ENCODE results near the gene HIF3A.

HIF3A gene

DNA sequence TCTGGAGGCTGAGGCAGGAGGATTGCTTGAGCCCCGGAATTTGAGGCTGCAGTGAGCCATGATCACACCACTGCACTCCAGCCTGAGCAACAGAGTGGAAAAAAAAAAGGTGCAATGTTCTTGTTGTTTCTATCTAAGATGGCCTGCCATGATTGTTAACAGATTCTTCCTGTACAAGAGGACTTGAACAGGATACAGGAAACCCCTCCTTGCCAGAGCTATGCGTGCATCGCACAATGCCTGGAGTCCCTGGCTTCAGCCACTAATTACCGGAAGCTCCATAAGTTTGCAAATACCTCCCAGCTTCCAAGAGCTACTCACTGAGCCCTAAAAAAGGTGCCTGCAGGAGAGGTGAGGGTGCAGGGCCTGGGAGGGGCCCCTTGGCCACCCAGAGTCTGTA lies 13.1 kb upstream of the HIF3A start:
- H3K9me3 ChIP-seq = no peaks in the 10 kb centered on the region
- no peak overlapping the region for H3K4me3 ChIP-seq
- no peak for DNase-seq
- no peak overlapping the region for H3K27ac ChIP-seq
- peaks cover 0 to 14% (median under 1%) of the 10 kb centered on the region in 4 donors for H3K4me1 ChIP-seq
- intact Hi-C loops (cut with DNase I; ENCODE audit: low total_unique reads) = loop anchor here (5.0 to 10.0 kb wide), 2 partner anchors 61 to 109 kb away; partner anchors contain the start of gene PPP5C
- no peaks in the 10 kb centered on the region for H3K36me3 ChIP-seq
- peaks cover 0 to 2% of the 10 kb centered on the region in 2 donors for H3K27me3 ChIP-seq
- no peak for TF ChIP-seq CTCF (IDR thresholded peaks at IDR 0.05)

- H3K27ac ChIP-seq = no peak overlapping the region
- intact Hi-C loops (cut with DNase I; ENCODE audit: low total_unique reads) = loop anchor here (5.0 to 10.0 kb wide), 3 partner anchors 60 to 208 kb away; partner anchors contain the start of gene PPP5C
- DNase-seq = no peak
- TF ChIP-seq CTCF (IDR thresholded peaks at IDR 0.05) = no peak
- no peaks in the 10 kb centered on the region for H3K36me3 ChIP-seq
- peaks cover 0 to 2% (median 1%) of the 10 kb centered on the region in 3 donors for H3K9me3 ChIP-seq
- H3K4me1 ChIP-seq = peaks cover 0 to 23% (median 6%) of the 10 kb centered on the region in 4 donors
- H3K4me3 ChIP-seq = no peak overlapping the region
- no peaks in the 10 kb centered on the region for H3K27me3 ChIP-seq
Observed at GRCh38 chr19:46284635-46285034, 12.2 kb upstream of the HIF3A start.

DNA sequence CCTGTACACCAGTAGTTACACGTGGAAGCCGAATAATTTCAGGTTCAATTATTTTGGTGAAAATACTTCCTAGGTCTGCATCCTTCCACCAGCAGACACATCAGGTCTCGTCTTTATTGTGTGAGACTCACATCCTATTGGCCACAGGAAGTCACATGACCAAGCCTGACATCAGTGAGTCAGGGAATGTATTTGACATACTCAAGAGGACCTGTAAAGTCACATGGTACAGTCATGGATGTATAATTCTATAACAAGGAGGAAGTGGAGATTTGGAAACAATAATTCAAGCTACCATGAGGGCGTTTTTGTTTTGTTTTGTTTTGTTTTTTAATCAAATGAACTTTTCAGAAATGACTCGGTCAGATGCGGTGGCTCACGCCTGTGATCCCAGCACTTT lies 9.3 kb upstream of the HIF3A start:
- no peaks in the 10 kb centered on the region for H3K27me3 ChIP-seq
- no peak overlapping the region for H3K27ac ChIP-seq
- DNase-seq = no peak
- TF ChIP-seq CTCF (IDR thresholded peaks at IDR 0.05) = no peak
- H3K9me3 ChIP-seq = peaks cover 0 to 13% (median 10%) of the 10 kb centered on the region in 3 donors
- H3K4me3 ChIP-seq = no peak overlapping the region
- peaks cover 0 to 10% (median 6%) of the 10 kb centered on the region in 4 donors for H3K4me1 ChIP-seq
- intact Hi-C loops (cut with DNase I; ENCODE audit: low total_unique reads) = loop anchor here (5.0 to 10.0 kb wide), 2 partner anchors 57 to 205 kb away; partner anchors contain the start of gene PPP5C
- H3K36me3 ChIP-seq = no peaks in the 10 kb centered on the region

- H3K9me3 ChIP-seq = peaks cover 0 to 13% (median 10%) of the 10 kb centered on the region in 3 donors
- no peak for TF ChIP-seq CTCF (IDR thresholded peaks at IDR 0.05)
- intact Hi-C loops (cut with DNase I; ENCODE audit: low total_unique reads) = loop anchor here (5.0 to 10.0 kb wide), 2 partner anchors 56 to 203 kb away; partner anchors contain the start of gene PPP5C
- H3K36me3 ChIP-seq = no peaks in the 10 kb centered on the region
- H3K27ac ChIP-seq = peak overlapping the region; percentile 20 to 63
- no peak overlapping the region for H3K4me3 ChIP-seq
- H3K27me3 ChIP-seq = no peaks in the 10 kb centered on the region
- H3K4me1 ChIP-seq = peaks cover 0 to 10% (median 6%) of the 10 kb centered on the region in 4 donors
- peak; percentile 34 to 81 for DNase-seq
Observed at GRCh38 chr19:46288896-46289588, 7.8 kb upstream of the HIF3A start.

GRCh38 chr19:46289724-46290619 lies 6.9 kb upstream of the HIF3A start:
- DNase-seq = no peak
- no peaks in the 10 kb centered on the region for H3K27me3 ChIP-seq
- no peaks in the 10 kb centered on the region for H3K36me3 ChIP-seq
- intact Hi-C loops (cut with DNase I; ENCODE audit: low total_unique reads) = loop anchor here (5.0 to 10.0 kb wide), 2 partner anchors 55 to 202 kb away; partner anchors contain the start of gene PPP5C
- H3K27ac ChIP-seq = peak overlapping the region; percentile 20 to 63
- peaks cover 0 to 13% (median 10%) of the 10 kb centered on the region in 3 donors for H3K9me3 ChIP-seq
- TF ChIP-seq CTCF (IDR thresholded peaks at IDR 0.05) = no peak
- H3K4me3 ChIP-seq = no peak overlapping the region
- H3K4me1 ChIP-seq = peaks cover 0 to 10% (median 6%) of the 10 kb centered on the region in 4 donors

All from tibial artery (tissue), 4 donors.